GM18873 (cell line): ENCODE data around the gene WNK4.
A peak's percentile ranks its signal among the peaks of the same experiment; 100 is the strongest.
"Not testable (repeated sequence)": the region's sequence is repeated elsewhere in the genome, so short reads cannot be mapped to it uniquely, and the experiment has no call there.

Experiments used
- ATAC-seq: cut with Tn5 transposase; IDR thresholded peaks from one replicate; pipeline ENCODE4 v1.9.1; 2021; ENCODE audit warnings: mild to moderate bottlenecking, moderate library complexity, moderate number of reproducible peaks; ENCODE audit not compliant: unreplicated experiment, low FRiP score

Gene WNK4

GRCh38 chr17:42779936-42780850 is at the start of gene WNK4:
Gene WNK4 (plus strand): TSS chr17:42780610. CDS start chr17:42780699, 89 bp downstream.
- no peak for ATAC-seq

GRCh38 chr17:42740699-42741098 is 39.7 kb upstream of the WNK4 start:
- ATAC-seq, result no peak

DNA sequence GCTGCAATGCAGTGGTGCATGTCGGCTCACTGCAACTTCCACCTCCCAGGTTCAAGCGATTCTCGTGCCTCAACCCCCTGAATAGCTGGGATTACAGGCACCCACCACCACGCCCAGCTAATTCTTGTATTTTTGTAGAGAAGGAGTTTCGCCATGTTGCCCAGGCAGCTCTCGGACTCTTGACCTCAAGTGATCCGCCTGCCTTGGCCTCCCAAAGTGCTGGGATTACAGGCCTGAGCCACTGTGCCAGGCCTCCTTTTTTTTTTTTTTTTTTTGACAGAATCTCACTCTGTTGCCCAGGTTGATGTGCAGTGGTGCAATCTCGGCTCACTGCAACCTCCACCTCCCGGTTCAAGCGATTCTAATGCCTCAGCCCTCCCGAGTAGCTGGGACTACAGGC is 37.5 kb upstream of the WNK4 start:
- not testable (repeated sequence) for ATAC-seq

DNA sequence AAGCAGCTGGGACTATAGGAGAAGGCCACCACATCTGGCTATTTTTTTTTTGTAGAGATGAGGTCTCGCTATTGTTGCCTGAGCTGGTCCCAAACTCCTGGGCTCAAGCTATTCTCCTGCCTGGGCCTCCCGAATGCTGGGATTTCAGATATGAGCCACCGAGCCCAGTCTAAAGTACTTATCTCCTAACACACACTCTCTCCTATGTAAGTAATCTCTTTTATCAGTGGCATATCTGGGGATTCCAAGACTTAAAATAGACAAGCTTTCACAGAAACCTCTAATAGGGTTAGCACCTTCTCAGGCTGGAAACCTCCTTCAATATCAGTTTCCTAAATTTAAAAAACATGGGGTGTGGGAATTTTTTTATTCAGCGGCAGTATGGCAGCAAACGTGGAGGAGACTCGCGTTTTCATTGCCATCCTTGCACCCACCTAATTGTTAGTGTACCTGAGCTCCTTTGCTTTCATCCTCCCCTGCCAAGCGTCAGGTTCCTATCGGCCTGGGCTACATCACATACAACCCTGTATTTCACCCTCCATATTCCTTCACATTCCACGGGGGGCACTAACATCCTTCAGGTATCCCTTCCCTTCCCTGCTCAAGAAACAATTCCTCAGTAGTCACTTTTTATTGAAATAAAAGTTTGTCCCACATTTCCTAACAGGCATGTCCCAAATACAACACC is 36.7 kb upstream of the WNK4 start:
- ATAC-seq, result no peak

GRCh38 chr17:42744283-42744805 is 36.1 kb upstream of the WNK4 start:
- ATAC-seq, result peak; percentile 15

DNA sequence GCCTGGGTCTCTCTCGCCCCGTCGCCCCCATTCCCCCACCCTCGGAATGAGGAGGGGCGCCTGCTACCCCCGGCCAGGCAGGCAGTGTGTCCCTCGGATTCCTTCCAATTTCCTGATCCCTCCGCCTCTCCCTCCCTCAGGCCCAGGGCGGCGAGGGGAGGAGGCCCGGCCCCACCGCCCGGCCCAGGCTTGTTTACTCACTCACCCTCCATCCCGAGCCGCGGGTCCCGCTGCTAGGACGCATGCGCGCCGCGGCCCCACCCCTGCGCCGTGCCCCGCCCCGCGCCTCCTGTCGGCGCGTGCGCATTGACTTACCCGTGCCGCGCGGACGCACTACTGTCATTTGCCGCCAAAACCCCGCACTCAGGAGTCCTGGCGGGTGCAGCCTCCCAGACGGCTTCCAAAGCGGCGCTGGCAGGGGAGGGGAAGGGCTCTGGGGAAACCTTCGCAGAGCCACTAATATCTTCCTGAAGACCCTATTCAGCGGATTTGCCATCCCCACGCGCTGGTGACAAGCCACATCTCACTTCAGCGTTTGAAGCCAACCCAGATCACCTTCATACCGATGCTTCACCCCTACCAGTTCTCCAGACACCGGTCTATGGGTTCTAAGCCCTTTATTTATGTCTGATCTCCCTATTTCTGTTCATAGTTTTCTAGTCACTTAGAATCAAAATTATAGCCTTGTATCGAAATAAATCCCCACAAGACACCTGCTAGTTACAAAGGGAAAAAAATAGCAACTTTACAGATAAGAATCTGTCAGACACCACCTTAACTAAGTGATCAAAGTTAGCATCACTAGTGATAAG is 35.4 kb upstream of the WNK4 start, which contains the start of gene EZH1:
Gene EZH1, minus strand, starts transcription at position 235 of the 812 bp plus-strand sequence. CDS start 16,099 bp downstream, outside the sequence.
- ATAC-seq, result peak; percentile 70

GRCh38 chr17:42748202-42748907 is 32.1 kb upstream of the WNK4 start:
- no peak for ATAC-seq

GRCh38 chr17:42748908-42749798 is 31.3 kb upstream of the WNK4 start:
- no peak for ATAC-seq

DNA sequence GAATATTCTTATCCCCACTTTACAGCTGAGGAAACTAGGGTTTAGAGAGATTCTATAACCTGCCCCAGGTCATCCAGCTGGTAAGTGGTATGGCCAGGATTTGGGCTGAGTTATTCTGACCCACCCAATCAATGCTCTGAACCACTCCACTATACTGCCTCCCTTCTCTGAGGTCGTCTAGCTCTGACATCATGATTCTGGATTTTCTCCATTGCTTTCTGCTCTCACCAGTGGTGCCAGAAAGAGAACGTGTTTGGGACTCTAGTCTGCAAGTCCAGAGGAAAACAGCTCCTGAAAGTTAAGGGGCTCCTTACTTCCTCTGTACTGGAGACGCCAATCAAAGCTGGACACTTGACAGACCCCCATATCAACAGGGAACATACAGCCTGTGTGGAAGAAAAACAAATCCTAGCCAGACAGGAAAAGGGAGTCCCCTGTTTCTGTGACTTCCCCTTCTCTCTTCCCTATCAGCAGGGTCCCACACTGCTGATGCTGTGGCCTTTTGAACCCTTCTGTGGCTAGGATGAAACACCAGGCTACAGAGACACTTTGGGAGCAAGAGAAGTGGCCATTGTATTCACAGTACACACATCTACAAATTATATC is 29.6 kb upstream of the WNK4 start:
- ATAC-seq, result no peak

- no peak for ATAC-seq
These were observed 28.8 kb upstream of the WNK4 start for GRCh38 chr17:42751628-42752027.

GRCh38 chr17:42754782-42755181 is 25.6 kb upstream of the WNK4 start:
- no peak for ATAC-seq

DNA sequence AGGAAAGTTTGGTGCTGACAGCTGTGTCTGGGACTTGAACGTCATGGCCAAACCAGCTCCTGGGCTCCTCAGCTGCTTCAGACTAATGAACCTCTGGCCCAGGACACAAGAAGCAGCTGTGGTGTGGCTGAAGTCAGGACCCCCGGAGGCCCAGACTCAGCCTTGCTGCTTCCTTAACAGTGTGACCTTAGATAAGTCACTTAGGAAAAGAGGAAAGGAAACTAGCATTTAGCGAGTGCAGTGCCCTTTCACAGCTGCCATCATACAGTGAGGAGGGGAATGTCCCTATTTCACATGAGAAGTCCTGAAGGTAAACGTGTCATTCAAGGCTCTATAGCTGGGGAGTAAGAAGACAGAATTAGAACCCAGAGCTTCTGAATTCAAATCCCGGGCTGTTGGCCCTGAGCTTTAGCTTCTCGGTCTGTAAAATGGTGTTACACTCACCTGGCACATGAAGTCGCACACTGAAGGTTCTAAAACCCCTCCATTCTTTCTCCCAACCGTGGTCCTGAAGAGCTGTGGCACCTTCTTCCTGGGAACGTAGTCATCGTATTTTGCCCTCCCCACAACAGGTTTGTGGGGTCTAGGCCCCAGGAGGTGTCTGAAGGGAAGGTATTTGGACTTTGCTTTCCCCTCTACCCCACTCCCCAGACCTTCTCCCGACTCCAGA is 20.3 kb upstream of the WNK4 start:
- no peak for ATAC-seq

- no peak for ATAC-seq
These were observed 19.5 kb upstream of the WNK4 start, which contains the start of gene RAMP2 for GRCh38 chr17:42760652-42761581. Gene RAMP2 (plus strand): TSS chr17:42761227. CDS start chr17:42761262, 35 bp downstream.

DNA sequence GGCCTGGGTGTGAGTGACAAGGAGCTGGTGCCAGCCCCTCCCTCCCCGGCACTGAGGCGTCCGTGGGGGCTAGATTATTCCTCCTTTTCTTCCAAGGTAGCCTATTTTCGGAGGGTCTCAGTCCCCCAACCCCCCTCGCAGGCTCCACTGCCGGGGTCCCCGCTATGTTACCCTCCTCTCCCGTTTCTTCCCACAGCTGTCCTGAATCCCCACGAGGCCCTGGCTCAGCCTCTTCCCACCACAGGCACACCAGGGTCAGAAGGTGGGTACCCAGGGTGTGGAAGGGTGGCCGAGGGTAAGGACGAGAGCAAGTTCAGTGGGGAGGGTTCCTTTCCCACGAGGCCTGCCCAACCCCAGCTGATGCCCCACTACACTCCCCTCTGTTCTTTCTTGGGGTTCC is 18.8 kb upstream of the WNK4 start:
- ATAC-seq, result no peak

DNA sequence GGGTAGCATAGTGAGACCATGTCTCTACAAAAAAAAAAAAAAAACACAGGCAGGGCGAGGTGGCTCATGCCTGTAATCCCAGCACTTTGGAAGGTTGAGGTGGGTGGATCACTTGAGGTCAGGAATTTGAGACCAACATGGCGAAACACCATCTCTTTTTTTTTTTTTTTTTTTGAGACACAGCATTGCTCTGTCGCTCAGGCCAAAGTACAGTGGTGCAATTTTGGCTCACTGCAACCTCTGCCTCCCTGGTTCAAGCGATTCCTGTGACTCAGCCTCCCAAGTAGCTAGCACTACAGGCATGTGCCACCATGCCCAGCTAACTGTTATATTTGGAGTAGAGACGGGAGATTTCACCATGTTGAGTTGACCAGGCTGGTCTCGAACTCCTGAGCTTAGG is 14.3 kb upstream of the WNK4 start:
- no peak for ATAC-seq

DNA sequence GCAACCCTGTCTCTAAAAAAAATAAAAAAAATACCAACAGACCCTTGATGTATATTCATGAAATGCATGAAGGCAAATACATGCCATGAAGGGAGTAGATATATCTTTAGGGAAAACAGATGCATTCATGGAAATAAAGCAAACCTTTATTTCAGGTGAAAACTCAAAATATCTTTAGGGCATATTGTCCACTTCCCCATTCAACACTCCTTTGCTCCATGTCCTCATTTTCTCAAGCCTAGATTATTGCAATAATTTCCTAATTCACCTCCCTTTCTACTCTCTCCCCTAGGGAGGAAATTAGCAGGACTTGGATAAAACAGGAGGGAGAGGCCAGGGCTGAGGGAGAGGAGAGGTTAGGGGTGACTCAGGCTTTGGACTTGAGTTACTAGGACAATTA is 12.9 kb upstream of the WNK4 start:
- no peak for ATAC-seq

- not testable (repeated sequence) for ATAC-seq
These were observed 12.4 kb upstream of the WNK4 start for GRCh38 chr17:42768006-42768405.
